Stimulated activated CD8-positive, alpha-beta memory T cell treated with anti-CD3 and anti-CD28 coated beads, Interleukin-12 subunit alpha, Interleukin-12 subunit beta, amount 100 ng/mL, for 24 hours (primary cell): ENCODE data around the gene SCRN2.

Experiments used
- DNase-seq: peaks from one replicate; pipeline ENCODE4 v3.0.0-alpha.2; 2020; ENCODE audit errors: extremely low read depth

SCRN2 gene

GRCh38 chr17:47872019-47872650 lies 31.1 kb upstream of the SCRN2 start:
- DNase-seq = no peak

DNA sequence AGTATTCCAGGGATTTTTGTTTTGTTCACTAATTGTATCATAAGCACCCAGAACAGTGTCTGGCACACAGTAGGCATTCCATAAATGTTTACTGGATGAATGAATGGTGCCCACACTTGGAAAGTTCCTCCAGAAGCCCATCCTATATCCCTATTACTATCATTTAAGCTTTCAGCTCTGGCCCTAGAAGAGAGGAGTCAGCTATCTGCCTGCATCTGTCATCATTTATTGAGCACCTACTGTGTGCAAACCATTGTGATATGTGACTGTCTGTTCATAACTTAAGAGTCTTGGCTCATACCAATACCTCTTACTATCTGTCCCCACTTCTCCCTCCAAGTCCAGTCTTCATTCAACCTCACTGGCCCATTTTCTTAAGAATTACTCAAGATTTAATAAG lies 30.0 kb upstream of the SCRN2 start:
- no peak for DNase-seq

DNA sequence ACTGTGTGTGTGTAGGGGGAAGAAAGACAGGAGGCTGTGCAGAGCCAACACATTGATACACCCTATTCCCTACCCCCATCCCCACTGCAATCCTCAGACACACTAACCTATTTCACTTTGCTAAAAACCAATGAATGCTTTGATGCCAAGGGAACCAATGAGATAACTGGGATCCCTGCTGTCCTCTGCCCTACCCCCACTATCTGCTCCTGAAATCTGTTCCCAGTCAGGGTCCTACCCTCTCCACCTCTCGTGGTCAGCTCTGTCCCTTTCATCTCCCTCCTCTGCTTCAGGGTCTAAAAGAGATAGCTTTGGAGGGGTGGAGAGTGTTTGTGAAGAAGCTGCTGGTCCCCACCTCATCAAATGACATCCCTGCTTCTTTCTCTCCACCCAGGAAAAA lies 29.0 kb upstream of the SCRN2 start:
- DNase-seq = no peak

- DNase-seq = no peak
These were observed 28.0 kb upstream of the SCRN2 start for GRCh38 chr17:47869114-47869513.

- no peak for DNase-seq
These were observed 26.9 kb upstream of the SCRN2 start for GRCh38 chr17:47867813-47868533.

DNA sequence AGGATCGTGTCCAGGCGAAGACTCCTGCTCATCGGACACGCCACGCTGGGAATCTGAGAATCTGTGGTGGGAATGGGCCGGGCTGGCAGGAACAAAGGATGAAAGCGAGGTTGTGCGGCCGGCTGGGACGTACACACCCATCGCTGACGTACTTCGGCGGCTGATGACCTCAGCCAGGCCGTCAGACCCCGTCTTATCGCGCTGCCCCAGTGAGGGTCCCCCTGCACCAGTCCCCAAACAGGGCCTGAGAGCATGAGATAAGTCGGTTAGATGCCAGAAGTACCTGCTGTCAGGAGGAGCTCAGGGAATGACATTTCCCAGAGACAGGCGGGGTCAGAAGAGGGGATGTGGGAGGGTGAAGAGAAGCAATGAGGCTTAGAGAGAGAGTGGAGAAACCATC lies 25.9 kb upstream of the SCRN2 start:
- DNase-seq = no peak

DNA sequence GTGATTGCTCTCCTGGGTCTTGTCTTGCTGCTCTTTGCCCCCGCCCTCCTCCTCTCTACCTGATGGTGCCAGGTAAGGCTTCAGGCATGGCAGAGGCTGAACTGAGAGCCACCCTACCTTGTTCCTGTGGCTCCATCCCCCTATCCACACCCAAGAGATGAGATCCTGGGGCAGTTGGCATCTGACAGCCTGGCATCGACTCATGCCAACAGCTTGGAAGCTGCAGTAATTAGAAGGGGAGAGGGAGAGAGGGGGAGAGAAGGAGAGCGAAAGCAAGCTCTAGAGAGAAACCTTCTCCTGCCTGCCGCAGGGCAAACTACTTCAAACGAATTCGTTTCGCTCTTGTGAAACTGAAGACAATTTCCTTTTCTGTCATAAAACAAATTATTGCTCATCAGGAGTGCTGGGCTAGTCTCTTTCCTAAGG lies 23.7 kb upstream of the SCRN2 start:
- no peak for DNase-seq

DNA sequence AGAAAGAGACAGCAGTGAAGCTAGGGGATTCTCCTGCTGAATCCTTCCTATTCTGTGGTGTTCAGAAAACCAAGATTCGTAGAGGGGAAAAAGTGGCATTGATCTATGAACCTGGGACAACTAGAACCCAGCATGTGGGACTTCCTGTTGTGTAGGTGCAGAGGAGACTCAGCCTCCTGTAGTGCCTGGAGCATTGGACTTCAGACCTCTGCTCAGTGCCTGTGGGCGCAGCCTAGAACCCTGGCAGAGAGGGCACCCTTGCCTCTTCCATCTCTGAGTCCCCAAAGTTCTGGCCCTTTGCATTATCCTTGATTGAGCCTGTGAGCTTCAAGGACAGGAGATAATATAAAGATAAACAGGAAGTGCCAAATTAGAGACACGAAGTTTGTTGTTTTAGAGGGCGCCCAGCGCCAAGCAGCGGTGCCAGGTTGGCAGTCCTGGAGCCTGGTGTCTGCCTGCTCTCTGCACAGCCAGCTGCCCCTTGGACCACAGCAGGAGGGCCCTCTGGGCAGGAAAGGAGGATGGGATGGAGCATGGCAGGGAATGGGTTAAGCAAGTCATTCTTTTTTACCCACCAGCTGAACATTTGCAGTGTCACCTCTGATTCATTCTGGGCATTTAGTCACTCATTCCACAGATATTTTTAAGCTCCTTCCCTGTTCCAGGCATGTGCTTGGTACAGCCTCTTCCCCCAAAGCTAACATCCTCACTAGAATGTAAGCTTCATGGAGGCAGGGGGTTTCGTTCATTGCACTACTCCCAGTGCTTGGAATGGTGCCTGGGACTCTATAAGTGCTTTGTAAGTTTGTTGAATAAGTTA lies 21.8 kb upstream of the SCRN2 start:
- no peak for DNase-seq

- no peak for DNase-seq
These were observed 19.3 kb upstream of the SCRN2 start for GRCh38 chr17:47860386-47860785.

DNA sequence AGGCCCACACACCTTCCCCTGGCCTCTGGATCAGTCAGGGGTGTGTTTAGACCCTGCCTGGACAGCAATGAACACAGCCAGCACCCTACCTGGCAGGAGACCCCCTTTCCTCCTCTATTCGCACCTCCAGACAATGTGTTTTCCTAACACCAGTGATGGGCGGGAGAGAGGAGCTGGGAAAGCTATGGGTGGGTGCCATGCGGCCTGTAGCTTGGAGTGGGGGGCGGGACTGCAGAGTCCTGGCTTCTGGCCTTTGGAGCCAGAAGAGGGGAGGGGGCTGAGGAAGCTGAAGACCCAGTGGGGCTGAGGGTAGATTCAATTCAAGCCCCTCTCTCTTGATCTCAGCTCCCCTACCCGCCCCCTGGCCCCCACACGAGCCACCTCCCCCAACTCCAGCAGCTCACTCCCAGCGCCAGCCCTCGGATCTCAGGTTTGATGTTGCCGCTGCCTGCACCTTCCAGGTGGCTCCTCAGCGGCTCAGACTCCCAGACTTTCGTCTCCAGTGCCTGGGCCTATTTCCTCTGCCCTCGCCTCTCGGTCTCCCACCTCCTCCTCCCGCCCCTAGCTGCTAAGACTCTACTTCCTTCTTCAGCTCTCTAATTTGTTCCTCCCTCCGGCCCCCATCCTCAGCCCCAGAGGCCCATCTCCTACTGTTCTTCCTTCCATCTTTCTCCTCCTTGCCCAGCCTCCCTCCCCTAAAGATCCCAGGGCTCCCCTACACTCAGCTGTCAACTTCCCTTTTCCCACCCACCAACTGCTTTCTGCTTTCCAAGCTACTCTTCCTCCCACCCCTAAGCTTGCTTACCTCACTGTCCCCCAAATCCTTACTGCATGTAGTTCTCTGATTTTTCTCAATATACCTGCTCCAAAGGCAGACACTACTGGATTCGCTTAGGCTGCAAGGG lies 16.7 kb upstream of the SCRN2 start:
- DNase-seq = no peak

DNA sequence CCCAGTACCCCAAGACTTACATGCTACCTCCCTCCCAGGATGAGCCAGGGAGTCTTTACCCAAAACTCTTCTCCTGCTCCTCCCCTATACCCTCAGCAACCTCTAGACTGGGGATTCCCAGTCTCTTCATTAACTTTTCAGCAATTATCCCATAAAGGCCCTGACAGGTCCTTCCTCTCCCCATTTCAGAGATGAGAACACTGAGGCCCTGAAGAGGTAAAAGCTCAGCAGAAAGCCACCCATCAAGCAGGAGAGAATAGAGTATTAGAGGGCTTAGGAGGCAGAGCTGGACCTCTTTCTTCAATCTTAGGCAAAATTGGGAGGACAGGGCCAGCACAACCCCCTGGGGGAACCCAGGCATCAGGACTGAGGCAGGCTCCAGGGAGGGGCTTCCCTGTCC lies 15.8 kb upstream of the SCRN2 start:
- no peak for DNase-seq

GRCh38 chr17:47855737-47856136 lies 14.7 kb upstream of the SCRN2 start:
- DNase-seq = no peak

GRCh38 chr17:47853616-47854015 lies 12.5 kb upstream of the SCRN2 start:
- no peak for DNase-seq

DNA sequence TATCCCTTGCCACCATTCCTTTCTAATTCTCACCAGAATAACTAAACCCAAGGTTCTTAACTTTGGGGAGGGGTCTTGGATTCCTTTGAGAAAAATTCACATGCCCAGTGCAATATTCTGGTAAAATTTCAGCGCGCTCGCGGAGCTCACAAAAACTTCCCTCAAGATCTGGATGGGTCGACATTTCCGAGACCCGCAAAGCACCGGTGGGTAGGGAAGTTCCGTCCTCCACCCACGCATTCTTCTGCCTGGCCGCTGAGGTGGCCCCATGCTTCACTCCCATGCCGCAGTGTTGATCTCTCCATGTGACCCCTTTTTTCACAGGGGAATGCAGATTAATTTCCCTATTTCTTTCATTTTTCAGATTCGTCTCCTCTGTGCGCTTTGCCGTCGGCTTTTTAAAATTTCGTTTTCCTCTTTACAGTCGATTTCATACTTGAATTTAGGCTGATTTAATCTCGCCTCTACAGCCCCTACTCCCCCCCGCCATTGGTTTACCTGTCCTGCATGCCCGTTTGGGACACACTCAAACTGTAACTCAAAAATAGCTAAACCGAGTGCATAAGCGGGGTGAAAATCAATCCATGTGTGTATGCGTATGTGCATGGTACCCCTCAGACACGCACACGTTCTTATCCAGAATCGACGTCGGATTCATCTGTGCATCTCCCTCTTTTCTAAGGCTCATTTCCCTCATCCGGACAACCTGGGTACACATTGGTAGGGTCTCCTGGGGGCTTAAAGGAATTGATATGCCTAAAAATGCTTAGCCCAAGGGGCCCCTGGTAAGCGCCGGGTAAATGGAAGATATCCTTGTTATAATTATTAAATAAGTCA lies 11.3 kb upstream of the SCRN2 start:
- no peak for DNase-seq

- DNase-seq = no peak
These were observed 10.7 kb upstream of the SCRN2 start for GRCh38 chr17:47851764-47852112.

- DNase-seq = no peak
These were observed 9.9 kb upstream of the SCRN2 start, which contains the start of gene SP6 for GRCh38 chr17:47850692-47851573. Gene SP6, minus strand, starts transcription at chr17:47851163. Its CDS starts 2,734 bp downstream, at chr17:47848429.

GRCh38 chr17:47850373-47850691 lies 9.3 kb upstream of the SCRN2 start:
- DNase-seq = no peak

GRCh38 chr17:47848198-47848513 lies 7.1 kb upstream of the SCRN2 start:
- DNase-seq = no peak

GRCh38 chr17:47847341-47848197 lies 6.5 kb upstream of the SCRN2 start:
- no peak for DNase-seq
